ENCODE data around the gene C2CD4D.
"Not testable (repeated sequence)": the region's sequence is repeated elsewhere in the genome, so short reads cannot be mapped to it uniquely, and the experiment has no call there.

The C2CD4D gene

DNA sequence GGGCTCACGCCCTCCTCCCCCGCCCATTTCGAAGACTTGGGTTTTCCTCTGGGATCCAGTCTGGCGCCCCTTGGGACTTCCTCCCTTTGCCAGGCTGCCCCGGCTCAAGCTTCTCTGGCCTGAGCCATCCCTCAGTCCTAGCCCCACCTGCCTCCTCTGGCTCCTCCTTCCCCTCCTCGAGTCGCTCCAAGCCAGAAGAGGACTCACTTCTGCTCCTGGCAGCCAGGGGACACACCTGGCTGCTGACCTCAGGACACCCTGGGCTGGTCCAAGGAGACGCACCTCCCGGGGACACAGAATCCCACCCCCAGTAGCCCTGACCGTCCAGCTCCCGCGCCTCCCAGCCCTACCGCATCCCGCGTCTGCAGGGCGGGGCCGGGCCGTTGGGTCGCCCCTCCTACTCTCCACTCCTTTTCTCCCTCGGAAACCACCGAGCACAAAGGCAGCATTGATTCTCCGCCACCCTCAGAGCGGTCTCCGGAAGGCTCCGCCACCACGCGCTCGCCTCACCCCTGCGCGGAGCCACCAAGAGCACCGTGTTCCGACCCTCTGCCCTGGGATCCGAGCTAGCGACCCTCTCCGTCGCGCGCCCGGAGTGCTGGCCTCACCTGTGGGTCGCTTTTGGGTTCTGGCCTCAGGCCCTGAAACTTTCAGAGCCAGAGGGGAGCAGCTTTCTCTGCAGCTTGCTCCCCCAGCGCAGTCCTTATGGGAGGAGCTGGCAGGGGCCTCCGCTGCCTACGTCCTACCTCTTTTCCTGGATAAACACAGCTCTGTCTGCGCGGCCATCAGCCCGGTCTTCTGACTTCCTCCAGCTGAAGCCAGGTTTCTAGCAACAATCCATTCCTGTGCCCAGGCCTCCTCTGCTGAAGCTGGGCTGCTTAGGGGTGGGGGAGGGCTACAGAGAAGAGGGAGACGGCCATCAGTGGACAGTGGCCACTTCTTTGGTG lies at the start of gene C2CD4D:
Gene C2CD4D (minus strand): TSS at position 364 of the 947 bp plus-strand sequence. CDS start 831 bp downstream, outside the sequence.
- peak within 1 kb of the TSS; percentile 31 to 57 (median 45) for H3K4me3 ChIP-seq (ENCODE audit: low read depth in 1 of 5, low read length in 5 of 5)
- H3K27ac ChIP-seq (ENCODE audit: low read depth, low read length): no peak within 1 kb of the TSS
- H3K36me3 ChIP-seq (ENCODE audit: control insufficient read depth in 5 of 5, insufficient read depth in 5 of 5, low read length in 5 of 5): no peaks in the 10 kb centered on the region
- H3K4me1 ChIP-seq (ENCODE audit: control insufficient read depth in 5 of 5, insufficient read depth in 5 of 5, low read length in 5 of 5): peaks cover 0 to 27% (median 16%) of the 10 kb centered on the region in 5 donors
- peaks cover 3 to 24% (median 22%) of the 10 kb centered on the region in 5 donors for H3K27me3 ChIP-seq (ENCODE audit: control insufficient read depth in 5 of 5, insufficient read depth in 4 of 5, low read length in 5 of 5)
- peak within 1 kb of the TSS in 1 of 5 donors; percentile 7 for H3K9ac ChIP-seq (ENCODE audit: low read length in 5 of 5)
- H3K9me3 ChIP-seq (ENCODE audit: control insufficient read depth in 5 of 5, low read length in 5 of 5): no peaks in the 10 kb centered on the region

DNA sequence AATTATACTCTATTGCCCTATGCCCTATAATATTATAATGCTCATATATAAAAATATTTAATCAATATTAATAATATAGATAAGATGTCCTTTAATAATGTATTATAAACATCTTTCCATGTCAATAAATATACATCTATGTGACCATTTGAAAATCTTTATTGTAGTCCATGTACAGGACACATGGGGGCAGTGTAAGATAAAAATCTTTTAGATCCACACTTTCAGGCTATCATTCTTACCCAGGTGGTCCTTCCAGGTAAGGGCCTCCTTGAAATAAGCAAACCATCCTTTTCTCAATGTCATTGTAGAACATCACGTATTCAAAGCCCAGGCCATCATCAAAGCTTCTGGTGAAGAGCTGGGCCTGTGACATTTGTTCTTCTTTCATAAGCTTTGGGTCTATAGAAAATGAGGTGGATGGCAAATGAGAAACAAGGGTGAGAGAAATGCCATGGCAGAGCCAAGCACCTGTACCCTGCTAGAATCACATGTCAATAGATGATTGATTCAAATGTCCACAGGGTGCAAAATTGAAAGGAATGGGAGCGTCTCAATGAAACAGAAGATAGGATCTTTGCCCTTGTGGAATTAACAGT lies 49.5 kb upstream of the C2CD4D start:
- Histone ChIP-seq H3K36me3 (ENCODE audit: control insufficient read depth in 5 of 5, insufficient read depth in 5 of 5, low read length in 5 of 5) (peaks cover 11 to 33% (median 21%) of the 10 kb centered on the region in 5 donors), H3K4me3 (ENCODE audit: low read depth in 1 of 5, low read length in 5 of 5) (no peak overlapping the region), H3K9ac (ENCODE audit: low read length in 5 of 5) (no peak overlapping the region)

DNA sequence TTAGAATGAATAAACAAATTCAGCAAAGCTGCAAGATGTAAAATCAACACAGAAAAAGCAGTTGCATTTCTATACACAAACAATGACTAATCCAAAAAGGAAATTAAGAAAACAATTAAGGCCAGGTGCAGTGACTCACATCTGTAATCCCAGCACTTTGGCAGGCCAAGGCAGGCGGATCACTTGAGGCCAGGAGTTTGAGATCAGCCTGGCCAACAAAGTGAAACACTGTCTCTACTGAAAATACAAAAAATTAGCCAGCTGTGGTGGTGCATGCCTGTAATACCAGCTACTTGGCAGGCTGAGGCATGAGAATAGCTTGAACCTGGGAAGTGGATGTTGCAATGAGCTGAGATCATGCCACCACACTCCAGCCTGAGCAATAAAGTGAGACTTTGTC lies 47.4 kb upstream of the C2CD4D start:
- H3K9ac ChIP-seq (ENCODE audit: low read length in 5 of 5): no peak overlapping the region
- no peak overlapping the region for H3K4me3 ChIP-seq (ENCODE audit: low read depth in 1 of 5, low read length in 5 of 5)
- H3K4me1 ChIP-seq (ENCODE audit: control insufficient read depth in 5 of 5, insufficient read depth in 5 of 5, low read length in 5 of 5): no peaks in the 10 kb centered on the region
- H3K36me3 ChIP-seq (ENCODE audit: control insufficient read depth in 5 of 5, insufficient read depth in 5 of 5, low read length in 5 of 5): peaks cover 5 to 17% (median 12%) of the 10 kb centered on the region in 5 donors
- H3K27me3 ChIP-seq (ENCODE audit: control insufficient read depth in 5 of 5, insufficient read depth in 4 of 5, low read length in 5 of 5): no peaks in the 10 kb centered on the region
- H3K9me3 ChIP-seq (ENCODE audit: control insufficient read depth in 5 of 5, low read length in 5 of 5): peaks cover 0 to 4% (median 0%) of the 10 kb centered on the region in 5 donors
- H3K27ac ChIP-seq (ENCODE audit: low read depth, low read length): no peak overlapping the region

More for the DNA sequence above, 49.5 kb upstream of the C2CD4D start:
- Histone ChIP-seq H3K27me3 (ENCODE audit: control insufficient read depth in 5 of 5, insufficient read depth in 4 of 5, low read length in 5 of 5) (no peaks in the 10 kb centered on the region), H3K9me3 (ENCODE audit: control insufficient read depth in 5 of 5, low read length in 5 of 5) (peaks cover 0 to 4% (median 0%) of the 10 kb centered on the region in 5 donors), H3K4me1 (ENCODE audit: control insufficient read depth in 5 of 5, insufficient read depth in 5 of 5, low read length in 5 of 5) (no peaks in the 10 kb centered on the region), H3K27ac (ENCODE audit: low read depth, low read length) (no peak overlapping the region)

DNA sequence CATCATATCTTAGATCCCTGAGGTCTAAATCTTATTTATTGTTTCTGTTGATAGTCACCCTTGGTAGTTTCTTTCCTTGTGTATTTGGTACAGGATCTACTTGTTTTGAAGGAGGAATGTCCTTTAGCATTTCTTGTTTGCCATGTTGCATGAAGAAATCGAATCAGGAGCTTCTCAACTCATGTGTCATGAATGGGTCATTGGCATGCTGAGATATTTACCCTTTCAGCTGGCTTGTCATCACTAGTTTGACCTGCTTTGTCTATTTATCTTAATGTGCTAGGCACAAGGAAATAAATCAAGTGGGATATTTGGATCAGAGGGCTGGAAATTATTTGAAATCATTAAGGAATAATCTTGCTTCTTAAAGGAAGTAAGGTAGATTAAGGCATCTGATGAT lies 45.9 kb upstream of the C2CD4D start:
- Histone ChIP-seq H3K36me3 (ENCODE audit: control insufficient read depth in 5 of 5, insufficient read depth in 5 of 5, low read length in 5 of 5) (peaks cover 0 to 11% (median 6%) of the 10 kb centered on the region in 5 donors), H3K27me3 (ENCODE audit: control insufficient read depth in 5 of 5, insufficient read depth in 4 of 5, low read length in 5 of 5) (no peaks in the 10 kb centered on the region), H3K9ac (ENCODE audit: low read length in 5 of 5) (no peak overlapping the region), H3K27ac (ENCODE audit: low read depth, low read length) (no peak overlapping the region), H3K9me3 (ENCODE audit: control insufficient read depth in 5 of 5, low read length in 5 of 5) (peaks cover 0 to 4% (median 0%) of the 10 kb centered on the region in 5 donors), H3K4me3 (ENCODE audit: low read depth in 1 of 5, low read length in 5 of 5) (no peak overlapping the region), H3K4me1 (ENCODE audit: control insufficient read depth in 5 of 5, insufficient read depth in 5 of 5, low read length in 5 of 5) (no peaks in the 10 kb centered on the region)

DNA sequence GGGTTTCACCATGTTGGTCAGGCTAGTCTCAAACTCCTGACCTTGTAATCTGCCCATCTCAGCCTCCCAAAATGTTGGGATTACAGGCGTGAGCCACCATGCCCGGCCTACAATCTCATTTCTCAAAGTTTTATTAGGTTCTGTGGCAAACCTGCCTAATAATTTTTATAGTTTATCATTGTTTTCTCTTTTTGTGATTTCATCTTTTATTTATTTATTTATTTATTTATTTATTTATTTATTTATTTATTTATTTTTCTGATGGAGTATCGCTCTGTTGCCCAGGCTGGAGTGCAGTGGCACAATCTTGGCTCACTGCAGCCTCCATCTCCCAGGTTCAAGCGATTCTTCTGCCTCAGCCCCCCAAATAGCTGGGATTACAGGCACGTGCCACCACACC lies 45.3 kb upstream of the C2CD4D start:
- H3K27me3 ChIP-seq (ENCODE audit: control insufficient read depth in 5 of 5, insufficient read depth in 4 of 5, low read length in 5 of 5); H3K4me3 ChIP-seq (ENCODE audit: low read depth in 1 of 5, low read length in 5 of 5); H3K9ac ChIP-seq (ENCODE audit: low read length in 5 of 5); H3K9me3 ChIP-seq (ENCODE audit: control insufficient read depth in 5 of 5, low read length in 5 of 5); H3K4me1 ChIP-seq (ENCODE audit: control insufficient read depth in 5 of 5, insufficient read depth in 5 of 5, low read length in 5 of 5); H3K27ac ChIP-seq (ENCODE audit: low read depth, low read length): not testable (repeated sequence)
- H3K36me3 ChIP-seq (ENCODE audit: control insufficient read depth in 5 of 5, insufficient read depth in 5 of 5, low read length in 5 of 5): peaks cover 0 to 11% (median 3%) of the 10 kb centered on the region in 5 donors

DNA sequence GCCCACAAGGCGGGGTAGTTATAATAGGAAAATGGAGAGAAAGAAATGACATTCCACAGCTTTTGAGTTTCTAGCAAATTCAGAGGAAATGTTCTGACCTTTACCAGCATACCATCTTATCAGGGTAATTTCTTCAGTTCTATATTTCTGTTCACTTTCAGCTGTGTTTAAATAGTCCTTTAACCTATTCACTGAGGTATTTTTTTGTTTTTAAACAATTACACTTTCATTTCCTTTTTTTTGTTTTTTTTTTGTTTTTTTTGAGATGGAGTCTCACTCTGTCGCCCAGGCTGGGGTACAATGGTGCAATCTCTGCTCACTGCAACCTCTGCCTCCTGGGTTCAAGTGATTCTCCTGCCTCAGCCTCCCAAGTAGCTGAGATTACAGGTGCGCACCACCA lies 44.8 kb upstream of the C2CD4D start:
- not testable (repeated sequence) for H3K9me3 ChIP-seq (ENCODE audit: control insufficient read depth in 5 of 5, low read length in 5 of 5); H3K27me3 ChIP-seq (ENCODE audit: control insufficient read depth in 5 of 5, insufficient read depth in 4 of 5, low read length in 5 of 5); H3K4me3 ChIP-seq (ENCODE audit: low read depth in 1 of 5, low read length in 5 of 5); H3K4me1 ChIP-seq (ENCODE audit: control insufficient read depth in 5 of 5, insufficient read depth in 5 of 5, low read length in 5 of 5); H3K27ac ChIP-seq (ENCODE audit: low read depth, low read length); H3K9ac ChIP-seq (ENCODE audit: low read length in 5 of 5)
- peaks cover 0 to 11% (median 3%) of the 10 kb centered on the region in 5 donors for H3K36me3 ChIP-seq (ENCODE audit: control insufficient read depth in 5 of 5, insufficient read depth in 5 of 5, low read length in 5 of 5)

DNA sequence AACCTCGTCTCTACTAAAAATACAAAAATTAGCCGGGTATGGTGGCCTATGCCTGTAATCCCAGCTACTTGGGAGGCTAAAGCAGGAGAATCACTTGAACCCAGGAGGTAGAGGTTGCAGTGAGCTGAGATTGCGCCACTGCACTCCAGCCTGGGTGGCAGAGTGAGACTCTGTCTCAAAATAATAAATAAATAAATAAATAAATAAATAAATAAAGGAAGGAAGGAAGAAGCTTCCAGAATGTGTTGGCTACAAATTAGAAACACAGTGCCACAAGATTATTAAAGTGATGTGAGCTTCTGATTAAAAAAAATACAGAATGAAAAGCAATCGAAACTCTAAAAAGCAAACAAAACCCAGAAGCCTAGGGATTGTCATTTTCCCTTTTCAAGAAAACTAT lies 44.3 kb upstream of the C2CD4D start:
- not testable (repeated sequence) for H3K4me3 ChIP-seq (ENCODE audit: low read depth in 1 of 5, low read length in 5 of 5); H3K27me3 ChIP-seq (ENCODE audit: control insufficient read depth in 5 of 5, insufficient read depth in 4 of 5, low read length in 5 of 5); H3K27ac ChIP-seq (ENCODE audit: low read depth, low read length); H3K9ac ChIP-seq (ENCODE audit: low read length in 5 of 5); H3K9me3 ChIP-seq (ENCODE audit: control insufficient read depth in 5 of 5, low read length in 5 of 5); H3K4me1 ChIP-seq (ENCODE audit: control insufficient read depth in 5 of 5, insufficient read depth in 5 of 5, low read length in 5 of 5); H3K36me3 ChIP-seq (ENCODE audit: control insufficient read depth in 5 of 5, insufficient read depth in 5 of 5, low read length in 5 of 5)

DNA sequence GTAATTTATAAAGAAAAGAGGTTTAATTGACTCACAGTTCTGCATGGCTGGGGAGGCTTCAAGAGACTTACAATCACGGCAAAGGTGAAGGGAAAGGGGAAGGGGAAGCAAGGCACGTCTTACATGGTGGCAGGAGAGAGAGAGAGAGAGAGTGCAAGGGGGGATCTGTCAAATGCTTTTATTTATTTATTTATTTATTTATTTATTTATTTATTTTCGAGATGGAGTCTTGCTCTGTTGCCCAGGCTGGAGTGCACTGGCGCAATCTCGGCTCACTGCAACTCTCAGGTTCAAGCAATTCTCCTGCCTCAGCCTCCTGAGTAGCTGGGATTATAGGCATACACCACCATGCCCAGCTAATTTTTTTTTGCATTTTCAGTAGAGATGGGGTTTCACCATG lies 43.3 kb upstream of the C2CD4D start:
- not testable (repeated sequence) for H3K9ac ChIP-seq (ENCODE audit: low read length in 5 of 5); H3K27ac ChIP-seq (ENCODE audit: low read depth, low read length)

DNA sequence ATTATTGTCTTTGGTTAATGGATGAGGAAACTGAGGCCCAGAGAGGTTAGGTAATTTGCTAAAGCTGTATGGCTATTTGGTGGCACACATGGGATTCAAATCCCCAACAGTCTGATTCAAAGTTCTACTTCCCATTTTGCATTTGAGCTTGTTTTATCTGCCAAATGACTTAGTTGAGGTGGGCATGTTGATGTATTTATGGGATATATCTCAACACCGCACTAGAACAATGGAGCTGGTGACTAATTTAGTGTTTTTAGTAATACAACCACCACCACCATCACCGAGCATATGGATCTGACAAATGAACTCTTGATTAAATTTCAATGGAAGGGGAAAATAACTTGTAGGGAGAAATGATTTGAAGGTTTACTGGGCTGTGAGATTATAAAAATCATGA lies 42.8 kb upstream of the C2CD4D start:
- H3K4me3 ChIP-seq (ENCODE audit: low read depth in 1 of 5, low read length in 5 of 5): no peak overlapping the region
- no peak overlapping the region for H3K27ac ChIP-seq (ENCODE audit: low read depth, low read length)
- no peaks in the 10 kb centered on the region for H3K4me1 ChIP-seq (ENCODE audit: control insufficient read depth in 5 of 5, insufficient read depth in 5 of 5, low read length in 5 of 5)
- no peak overlapping the region for H3K9ac ChIP-seq (ENCODE audit: low read length in 5 of 5)
- peaks cover 0 to 4% (median 0%) of the 10 kb centered on the region in 5 donors for H3K9me3 ChIP-seq (ENCODE audit: control insufficient read depth in 5 of 5, low read length in 5 of 5)
- H3K27me3 ChIP-seq (ENCODE audit: control insufficient read depth in 5 of 5, insufficient read depth in 4 of 5, low read length in 5 of 5): no peaks in the 10 kb centered on the region
- H3K36me3 ChIP-seq (ENCODE audit: control insufficient read depth in 5 of 5, insufficient read depth in 5 of 5, low read length in 5 of 5): peaks cover 0 to 4% (median 3%) of the 10 kb centered on the region in 5 donors

More for the DNA sequence above, 43.3 kb upstream of the C2CD4D start:
- not testable (repeated sequence) for H3K9me3 ChIP-seq (ENCODE audit: control insufficient read depth in 5 of 5, low read length in 5 of 5); H3K4me3 ChIP-seq (ENCODE audit: low read depth in 1 of 5, low read length in 5 of 5); H3K36me3 ChIP-seq (ENCODE audit: control insufficient read depth in 5 of 5, insufficient read depth in 5 of 5, low read length in 5 of 5); H3K4me1 ChIP-seq (ENCODE audit: control insufficient read depth in 5 of 5, insufficient read depth in 5 of 5, low read length in 5 of 5); H3K27me3 ChIP-seq (ENCODE audit: control insufficient read depth in 5 of 5, insufficient read depth in 4 of 5, low read length in 5 of 5)

DNA sequence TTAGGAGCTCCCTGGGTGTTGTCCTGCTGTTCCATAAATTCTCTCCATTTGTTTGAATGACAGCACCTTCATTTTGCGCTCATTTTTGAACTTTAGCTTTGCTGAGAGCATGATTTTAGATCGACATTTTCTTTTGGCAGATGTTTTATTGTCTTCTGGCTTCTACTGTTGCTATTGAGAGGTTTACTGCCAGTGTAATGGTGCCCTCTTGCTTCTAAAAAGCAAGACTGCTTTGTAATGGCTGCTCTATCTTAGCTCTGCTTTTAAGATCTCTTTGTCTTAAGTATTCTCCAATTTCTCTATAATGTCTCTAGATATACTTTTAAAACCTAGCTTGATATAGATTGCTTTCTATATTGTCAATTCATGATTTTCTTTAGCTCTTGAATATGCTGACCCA lies 41.9 kb upstream of the C2CD4D start:
- peaks cover 0 to 9% (median 3%) of the 10 kb centered on the region in 5 donors for H3K36me3 ChIP-seq (ENCODE audit: control insufficient read depth in 5 of 5, insufficient read depth in 5 of 5, low read length in 5 of 5)

More for the DNA sequence above, 41.9 kb upstream of the C2CD4D start:
- Histone ChIP-seq H3K9me3 (ENCODE audit: control insufficient read depth in 5 of 5, low read length in 5 of 5) (peaks cover 0 to under 1% (median 0%) of the 10 kb centered on the region in 5 donors), H3K4me3 (ENCODE audit: low read depth in 1 of 5, low read length in 5 of 5) (no peak overlapping the region), H3K4me1 (ENCODE audit: control insufficient read depth in 5 of 5, insufficient read depth in 5 of 5, low read length in 5 of 5) (no peaks in the 10 kb centered on the region), H3K27me3 (ENCODE audit: control insufficient read depth in 5 of 5, insufficient read depth in 4 of 5, low read length in 5 of 5) (no peaks in the 10 kb centered on the region), H3K9ac (ENCODE audit: low read length in 5 of 5) (no peak overlapping the region), H3K27ac (ENCODE audit: low read depth, low read length) (no peak overlapping the region)
